ENCODE measurements around the gene EOLA1. TPM values are rescaled to one million over a fixed set of nuclear protein-coding genes. Genes with fewer than 3 reads are reported as not detected.
"Not testable (repeated sequence)": the region's sequence is repeated elsewhere in the genome, so short reads cannot be mapped to it uniquely, and the experiment has no call there.

Gene EOLA1
- total RNA-seq, 1 donor from 2014 or later: 5.6 TPM

DNA sequence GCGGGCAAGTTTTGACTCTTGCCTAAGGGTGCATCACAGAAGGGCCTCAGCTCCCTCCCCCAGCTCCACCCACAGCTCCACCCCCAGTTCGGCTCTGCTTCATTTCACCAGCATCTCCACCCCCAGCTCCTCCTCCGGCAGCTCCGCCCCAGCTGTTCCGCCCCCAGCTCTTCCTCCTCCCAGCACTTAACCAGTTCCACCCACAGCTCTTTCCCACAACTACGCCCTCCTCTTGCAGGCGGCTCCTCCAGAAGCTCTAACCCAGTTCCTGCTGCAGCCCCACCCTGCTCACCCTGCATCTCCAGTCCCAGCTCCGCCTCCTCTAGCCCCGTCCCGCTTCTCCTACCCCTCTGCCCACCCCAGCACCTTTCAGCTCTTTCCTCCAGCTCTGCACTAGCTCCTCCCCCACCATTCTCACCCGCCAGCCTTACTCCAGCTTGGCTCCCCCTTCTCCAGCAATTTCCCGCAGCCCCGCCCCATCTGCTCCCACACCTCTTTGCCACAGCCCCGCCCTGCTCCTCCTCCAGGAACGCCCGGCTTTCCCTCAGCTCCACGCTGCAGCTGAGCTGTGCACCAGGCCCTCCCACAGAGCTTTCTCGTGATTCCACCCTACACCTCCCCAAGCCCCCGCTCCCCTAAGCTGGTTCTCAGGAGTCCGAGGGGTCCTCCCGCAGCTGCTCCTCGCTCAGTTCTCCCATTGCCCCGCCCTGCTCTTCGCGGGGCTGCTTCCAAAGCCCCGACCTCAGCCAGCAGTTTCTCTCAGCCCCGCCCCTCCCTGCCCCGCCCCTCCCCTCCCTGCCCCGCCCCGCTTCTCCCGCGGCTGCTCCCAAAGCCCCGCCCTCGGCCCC, 1.3 kb upstream of the EOLA1 start:
- TF ChIP-seq, protein P1, sequence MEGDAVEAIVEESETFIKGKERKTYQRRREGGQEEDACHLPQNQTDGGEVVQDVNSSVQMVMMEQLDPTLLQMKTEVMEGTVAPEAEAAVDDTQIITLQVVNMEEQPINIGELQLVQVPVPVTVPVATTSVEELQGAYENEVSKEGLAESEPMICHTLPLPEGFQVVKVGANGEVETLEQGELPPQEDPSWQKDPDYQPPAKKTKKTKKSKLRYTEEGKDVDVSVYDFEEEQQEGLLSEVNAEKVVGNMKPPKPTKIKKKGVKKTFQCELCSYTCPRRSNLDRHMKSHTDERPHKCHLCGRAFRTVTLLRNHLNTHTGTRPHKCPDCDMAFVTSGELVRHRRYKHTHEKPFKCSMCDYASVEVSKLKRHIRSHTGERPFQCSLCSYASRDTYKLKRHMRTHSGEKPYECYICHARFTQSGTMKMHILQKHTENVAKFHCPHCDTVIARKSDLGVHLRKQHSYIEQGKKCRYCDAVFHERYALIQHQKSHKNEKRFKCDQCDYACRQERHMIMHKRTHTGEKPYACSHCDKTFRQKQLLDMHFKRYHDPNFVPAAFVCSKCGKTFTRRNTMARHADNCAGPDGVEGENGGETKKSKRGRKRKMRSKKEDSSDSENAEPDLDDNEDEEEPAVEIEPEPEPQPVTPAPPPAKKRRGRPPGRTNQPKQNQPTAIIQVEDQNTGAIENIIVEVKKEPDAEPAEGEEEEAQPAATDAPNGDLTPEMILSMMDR (IDR thresholded peaks at IDR 0.05): no peak
- Histone ChIP-seq H3K4me1 (no peaks in the 10 kb centered on the region), H3K36me3 (no peaks in the 10 kb centered on the region), H3K4me3 (peak overlapping the region; percentile 48 to 74), H3K27ac (peak overlapping the region; percentile 43 to 84), H3K9me3 (no peaks in the 10 kb centered on the region), H3K27me3 (no peaks in the 10 kb centered on the region)
- DNase-seq (ENCODE audit: low spot score in 2 of 2): peak; percentile 71 to 92
- intact Hi-C loops (cut with DNase I): loop anchor here (2.0 kb wide), 1 partner anchor 35 kb away; the partner anchor contains the start of gene IDS

DNA sequence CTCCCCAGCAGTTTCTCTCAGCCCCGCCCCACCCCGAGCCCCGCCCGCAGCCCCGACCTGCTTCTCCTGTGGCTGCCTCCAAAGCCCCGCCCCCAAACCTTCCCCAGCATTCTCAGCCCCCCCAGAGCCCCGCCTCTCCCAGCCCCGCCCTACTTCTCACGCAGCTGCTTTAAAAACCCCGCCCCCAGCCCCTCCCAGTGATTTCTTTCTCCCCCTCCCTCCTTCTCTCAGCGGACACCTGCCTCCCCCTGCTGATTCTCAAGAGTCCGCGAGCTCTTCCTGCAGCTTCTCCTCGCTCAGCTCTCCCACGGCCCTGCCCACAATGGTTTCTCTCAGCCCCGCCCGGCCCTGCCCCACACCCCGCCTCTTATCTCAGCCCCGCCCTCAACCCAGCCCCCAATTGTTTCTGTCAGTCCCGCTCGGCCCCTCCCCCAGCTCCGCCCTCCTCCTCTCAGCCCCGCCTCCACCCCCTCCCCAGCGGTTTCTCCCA, 636 bp upstream of the EOLA1 start:
- intact Hi-C loops (cut with DNase I): loop anchor here (2.0 kb wide), 1 partner anchor 35 kb away; the partner anchor contains the start of gene IDS
- Histone ChIP-seq H3K9me3 (no peaks in the 10 kb centered on the region), H3K27ac (peak overlapping the region; percentile 85 to 87), H3K27me3 (no peaks in the 10 kb centered on the region), H3K4me1 (no peaks in the 10 kb centered on the region), H3K36me3 (no peaks in the 10 kb centered on the region), H3K4me3 (peak overlapping the region; percentile 62 to 74)
- TF ChIP-seq, protein P1 (IDR thresholded peaks at IDR 0.05): no peak
- DNase-seq (ENCODE audit: low spot score in 2 of 2): peak; percentile 72 to 95

DNA sequence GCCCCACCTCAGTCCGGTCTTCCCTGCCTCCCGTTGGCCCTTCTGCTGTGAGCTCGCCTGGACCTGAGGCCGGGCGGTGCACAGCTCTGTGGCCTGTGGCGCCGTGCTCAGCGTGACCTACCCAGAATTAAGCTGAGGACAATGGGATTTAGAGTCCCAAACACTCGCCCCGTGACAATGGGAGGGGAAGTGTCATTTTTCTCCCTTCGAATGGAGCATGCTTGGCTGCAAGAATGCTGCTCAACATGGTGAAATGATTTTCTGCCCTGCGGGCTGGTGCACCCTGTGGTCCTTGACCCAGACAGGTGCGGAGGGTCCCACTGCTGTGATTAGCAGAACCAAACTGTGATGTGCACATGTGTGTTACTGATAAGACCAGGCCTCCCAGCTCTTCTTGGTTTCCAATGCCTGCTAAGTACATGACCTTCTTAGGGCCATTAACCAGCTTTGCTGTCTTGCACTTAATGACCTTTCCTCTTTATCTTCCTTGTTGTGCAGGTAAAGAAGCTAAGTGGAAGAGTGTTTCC, 772 bp downstream of the EOLA1 start:
- H3K27ac ChIP-seq: peak overlapping the region; percentile 85 to 87
- H3K4me1 ChIP-seq: no peaks in the 10 kb centered on the region
- TF ChIP-seq, protein P1 (IDR thresholded peaks at IDR 0.05): no peak
- no peaks in the 10 kb centered on the region for H3K36me3 ChIP-seq
- H3K27me3 ChIP-seq: no peaks in the 10 kb centered on the region
- H3K9me3 ChIP-seq: no peaks in the 10 kb centered on the region
- intact Hi-C loops (cut with DNase I): loop anchor here (2.0 kb wide), 1 partner anchor 37 kb away; the partner anchor contains the start of gene IDS
- DNase-seq (ENCODE audit: low spot score in 2 of 2): no peak
- peak overlapping the region; percentile 62 to 74 for H3K4me3 ChIP-seq

DNA sequence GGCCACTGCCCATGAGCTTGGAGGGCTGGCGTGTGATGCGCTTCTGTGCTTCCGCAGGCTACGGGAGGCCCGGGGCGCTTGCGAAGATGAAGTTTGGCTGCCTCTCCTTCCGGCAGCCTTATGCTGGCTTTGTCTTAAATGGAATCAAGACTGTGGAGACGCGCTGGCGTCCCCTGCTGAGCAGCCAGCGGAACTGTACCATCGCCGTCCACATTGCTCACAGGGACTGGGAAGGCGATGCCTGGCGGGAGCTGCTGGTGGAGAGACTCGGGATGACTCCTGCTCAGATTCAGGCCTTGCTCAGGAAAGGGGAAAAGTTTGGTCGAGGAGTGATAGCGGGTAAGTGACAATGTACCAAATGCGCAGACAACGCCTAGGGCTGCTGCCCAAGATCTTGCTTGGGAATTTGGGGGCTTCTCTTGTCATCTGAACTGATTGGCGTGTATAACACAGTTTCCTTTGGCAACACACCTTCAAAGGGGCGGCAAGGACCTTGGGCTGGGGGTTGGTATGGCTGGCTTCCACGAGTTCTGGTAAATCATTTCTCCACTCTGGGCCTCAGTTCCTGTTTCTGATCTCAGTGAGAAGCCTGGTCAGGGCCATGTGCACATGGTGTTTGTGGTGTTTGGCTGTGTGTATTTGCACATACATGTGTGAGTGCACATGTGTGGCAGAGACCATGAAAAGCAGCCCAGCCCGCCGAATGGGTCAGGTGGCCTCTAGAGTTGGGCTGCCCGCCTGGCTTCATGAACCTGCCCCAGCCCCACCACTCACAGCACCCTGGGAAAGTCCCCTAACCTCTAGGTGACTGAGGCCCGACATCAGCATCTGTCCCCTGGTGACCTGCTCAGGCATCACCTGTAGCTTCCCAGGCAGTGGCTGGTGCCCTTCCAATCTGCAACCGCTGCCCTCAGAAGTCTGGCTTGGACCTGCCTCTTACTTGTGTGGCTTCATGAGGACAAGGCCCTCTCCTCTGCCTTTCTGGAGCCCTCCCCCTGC, 5.0 kb downstream of the EOLA1 start:
- H3K36me3 ChIP-seq: not testable (repeated sequence)

DNA sequence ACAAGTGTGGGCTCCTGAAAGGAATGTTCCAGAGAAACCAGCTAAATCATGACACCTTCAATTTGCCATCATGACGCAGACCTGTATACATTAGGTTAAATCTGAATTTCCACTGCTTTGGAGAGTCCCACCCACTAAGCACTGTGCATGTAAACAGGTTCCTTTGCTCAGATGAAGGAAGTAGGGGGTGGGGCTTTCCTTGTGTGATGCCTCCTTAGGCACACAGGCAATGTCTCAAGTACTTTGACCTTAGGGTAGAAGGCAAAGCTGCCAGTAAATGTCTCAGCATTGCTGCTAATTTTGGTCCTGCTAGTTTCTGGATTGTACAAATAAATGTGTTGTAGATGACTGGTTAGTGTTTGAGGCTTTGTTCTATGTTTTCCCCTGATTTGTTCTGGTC, 6.2 kb downstream of the EOLA1 start:
- intact Hi-C loops (cut with DNase I); H3K4me3 ChIP-seq; H3K36me3 ChIP-seq; H3K4me1 ChIP-seq; H3K9me3 ChIP-seq; DNase-seq (ENCODE audit: low spot score in 2 of 2); H3K27ac ChIP-seq; H3K27me3 ChIP-seq: not testable (repeated sequence)

More for the DNA sequence above, 5.0 kb downstream of the EOLA1 start:
- H3K27ac ChIP-seq; DNase-seq (ENCODE audit: low spot score in 2 of 2); H3K4me3 ChIP-seq; H3K27me3 ChIP-seq; H3K9me3 ChIP-seq; H3K4me1 ChIP-seq; intact Hi-C loops (cut with DNase I): not testable (repeated sequence)

DNA sequence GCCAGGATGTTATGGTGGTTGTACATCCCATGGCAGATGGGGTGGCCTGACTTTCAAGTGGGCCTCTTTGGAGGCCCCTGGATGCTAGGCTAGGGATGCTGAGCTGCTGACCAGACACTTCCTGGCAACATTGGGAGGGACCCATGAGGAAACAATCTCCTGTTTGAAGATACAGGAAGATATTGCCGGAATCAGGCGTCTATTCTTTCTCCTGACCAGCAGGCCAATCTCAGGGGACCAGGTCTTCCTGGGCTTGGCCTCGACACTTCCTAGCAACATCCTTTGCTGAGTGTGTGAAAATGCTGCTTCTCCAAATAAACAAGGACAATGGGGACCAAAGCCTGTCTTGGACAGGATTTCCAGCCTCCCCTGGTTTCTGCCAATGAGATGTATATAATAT, 7.0 kb downstream of the EOLA1 start:
- H3K27me3 ChIP-seq; intact Hi-C loops (cut with DNase I); H3K4me3 ChIP-seq; H3K4me1 ChIP-seq; DNase-seq (ENCODE audit: low spot score in 2 of 2); H3K9me3 ChIP-seq; H3K36me3 ChIP-seq; H3K27ac ChIP-seq: not testable (repeated sequence)

DNA sequence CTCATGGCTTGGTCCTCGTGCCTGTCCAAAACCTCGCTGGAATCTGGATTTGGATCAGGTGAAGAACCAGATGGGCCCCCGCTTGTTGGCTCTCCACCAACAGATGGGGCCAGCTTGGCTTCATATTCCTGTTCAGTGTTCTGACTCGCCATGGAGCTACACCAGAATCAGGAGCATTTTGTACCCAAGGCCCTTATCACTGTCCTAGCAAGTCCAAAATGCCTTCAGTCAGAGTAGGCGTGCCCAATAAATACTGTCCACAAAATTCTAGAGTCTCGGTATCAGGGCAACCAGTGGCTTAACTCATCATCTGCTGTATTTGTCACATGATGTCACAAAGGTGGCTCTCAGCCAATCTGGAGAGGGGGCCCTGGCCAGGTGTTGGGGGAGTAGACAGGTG, 8.9 kb downstream of the EOLA1 start, which contains the start of gene HSFX3:
Gene HSFX3 (minus strand): TSS at position 224 of the 400 bp plus-strand sequence. CDS start 72 bp downstream, at position 152.
- DNase-seq (ENCODE audit: low spot score in 2 of 2); intact Hi-C loops (cut with DNase I); H3K4me1 ChIP-seq; H3K27ac ChIP-seq; H3K9me3 ChIP-seq; H3K36me3 ChIP-seq; H3K4me3 ChIP-seq; H3K27me3 ChIP-seq: not testable (repeated sequence)

DNA sequence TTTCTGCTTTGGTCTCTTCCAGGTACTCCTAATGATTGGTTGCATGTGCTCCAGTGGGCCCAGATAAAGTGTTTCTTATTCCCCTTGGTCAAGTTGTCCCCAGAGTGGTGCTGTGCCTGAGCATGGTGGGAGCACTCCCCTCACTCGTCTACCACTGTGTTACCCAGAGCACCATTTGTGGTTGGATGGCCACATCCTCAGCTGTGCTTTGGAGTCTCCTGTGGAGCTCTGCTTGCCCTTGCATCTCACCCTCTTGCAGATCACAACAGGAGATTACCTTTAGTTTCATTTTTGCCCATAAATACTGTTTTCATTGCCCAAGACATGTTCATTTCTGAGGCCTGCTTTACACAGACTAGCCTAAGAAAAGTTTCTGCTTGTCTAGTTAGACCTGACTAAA, 9.6 kb downstream of the EOLA1 start:
- DNase-seq (ENCODE audit: low spot score in 2 of 2); intact Hi-C loops (cut with DNase I); H3K4me3 ChIP-seq; H3K36me3 ChIP-seq; H3K9me3 ChIP-seq; H3K4me1 ChIP-seq; H3K27me3 ChIP-seq; H3K27ac ChIP-seq: not testable (repeated sequence)

DNA sequence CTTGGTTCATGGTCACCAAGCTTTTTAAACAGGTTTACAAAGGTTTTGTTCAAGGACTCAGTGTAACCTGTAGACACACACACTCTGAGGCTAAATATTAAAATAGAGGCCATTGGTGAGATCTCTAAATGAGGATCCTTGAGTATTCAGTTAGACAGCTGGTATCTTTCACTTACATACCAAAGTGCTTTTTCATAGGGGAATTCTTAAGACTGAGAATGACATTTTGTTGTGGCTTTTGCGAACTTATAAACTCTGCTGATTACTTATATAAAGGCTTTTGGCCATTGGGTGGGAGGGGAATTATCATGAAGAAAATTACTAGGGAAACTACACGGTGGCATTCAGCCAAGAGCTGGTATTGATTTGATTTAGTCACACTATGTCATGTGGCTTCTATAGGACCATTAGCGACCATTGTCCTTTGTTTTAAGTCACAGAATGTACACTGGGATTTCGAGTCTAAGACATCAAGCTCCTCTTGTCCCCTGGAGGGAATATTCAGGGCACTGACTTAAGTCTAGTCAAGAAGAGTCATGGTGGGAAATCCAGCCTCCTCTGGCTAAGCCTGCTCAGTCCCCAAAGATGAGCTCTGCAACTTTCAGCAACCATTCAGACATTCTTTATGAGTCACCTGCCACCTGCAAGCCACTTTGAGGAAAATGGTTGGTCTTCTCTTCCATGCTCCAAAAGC, 10.6 kb downstream of the EOLA1 start:
- H3K9me3 ChIP-seq; H3K4me3 ChIP-seq; H3K27ac ChIP-seq; H3K36me3 ChIP-seq; intact Hi-C loops (cut with DNase I); DNase-seq (ENCODE audit: low spot score in 2 of 2); H3K4me1 ChIP-seq; H3K27me3 ChIP-seq: not testable (repeated sequence)

DNA sequence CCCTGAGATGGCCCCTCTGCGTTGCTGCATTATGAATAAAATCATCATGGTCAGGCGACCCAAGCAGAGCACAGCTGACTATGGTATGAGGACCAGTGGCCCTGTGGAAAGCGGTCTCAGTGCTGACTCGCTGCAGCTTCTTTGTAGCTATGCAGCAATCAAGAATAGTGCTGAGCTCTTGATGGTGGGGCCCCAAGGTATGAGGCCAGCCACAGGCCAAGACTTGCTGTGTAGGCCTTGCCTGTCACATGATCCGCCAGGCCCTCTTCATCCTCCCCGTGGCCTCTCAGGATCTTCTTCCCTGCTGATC, 11.1 kb downstream of the EOLA1 start:
- H3K27ac ChIP-seq; H3K4me3 ChIP-seq; intact Hi-C loops (cut with DNase I); DNase-seq (ENCODE audit: low spot score in 2 of 2); H3K4me1 ChIP-seq; H3K36me3 ChIP-seq; H3K27me3 ChIP-seq; H3K9me3 ChIP-seq: not testable (repeated sequence)

Data from ascending aorta (tissue), 2 donors.